SIG-M5 (cell line): ENCODE data around the gene EDAR.

ENCODE experiments used
- DNase-seq: peaks from one replicate; lab custom pipeline; 2025; lab: John Stamatoyannopoulos, UW

EDAR gene

GRCh38 chr2:108940156-108940555 lies 48.9 kb downstream of the EDAR start:
- no peak for DNase-seq

- no peak for DNase-seq
Measured at GRCh38 chr2:108938077-108938710, 50.8 kb downstream of the EDAR start.

- no peak for DNase-seq
Measured at GRCh38 chr2:108937367-108938017, 51.5 kb downstream of the EDAR start.

- no peak for DNase-seq
Measured at GRCh38 chr2:108936866-108937265, 52.2 kb downstream of the EDAR start.

- DNase-seq = no peak
Measured at GRCh38 chr2:108936076-108936864, 52.8 kb downstream of the EDAR start.

- no peak for DNase-seq
Measured at GRCh38 chr2:108935271-108935741, 53.7 kb downstream of the EDAR start.

- DNase-seq = no peak
Measured at GRCh38 chr2:108934583-108935245, 54.3 kb downstream of the EDAR start.

- no peak for DNase-seq
Measured at GRCh38 chr2:108934151-108934550, 54.9 kb downstream of the EDAR start.

GRCh38 chr2:108933691-108934117 lies 55.3 kb downstream of the EDAR start:
- DNase-seq = no peak

GRCh38 chr2:108932736-108933332 lies 56.2 kb downstream of the EDAR start:
- no peak for DNase-seq

- DNase-seq = no peak
Measured at GRCh38 chr2:108931372-108931771, 57.6 kb downstream of the EDAR start.

GRCh38 chr2:108929807-108930425 lies 59.1 kb downstream of the EDAR start:
- no peak for DNase-seq

- DNase-seq = no peak
Measured at GRCh38 chr2:108928660-108929377, 60.2 kb downstream of the EDAR start.

- DNase-seq = no peak
Measured at GRCh38 chr2:108927936-108928659, 60.9 kb downstream of the EDAR start.

- no peak for DNase-seq
Measured at GRCh38 chr2:108927405-108927804, 61.6 kb downstream of the EDAR start.

GRCh38 chr2:108926561-108927380 lies 62.2 kb downstream of the EDAR start:
- no peak for DNase-seq

GRCh38 chr2:108925735-108926134 lies 63.3 kb downstream of the EDAR start:
- no peak for DNase-seq

- no peak for DNase-seq
Measured at GRCh38 chr2:108925286-108925685, 63.7 kb downstream of the EDAR start.

GRCh38 chr2:108924580-108925251 lies 64.3 kb downstream of the EDAR start:
- no peak for DNase-seq
